Mucosa of stomach (tissue), 1 donor: ENCODE data around the gene TSG101.

Experiments used
- H3K27me3 ChIP-seq: one replicate; pipeline ENCODE4 v1.7.0; 2013; ENCODE audit warnings: mild to moderate bottlenecking, low read length; ENCODE audit not compliant: control insufficient read depth, insufficient read depth
- H3K36me3 ChIP-seq: one replicate; pipeline ENCODE4 v1.7.0; 2013; ENCODE audit warnings: low read length; ENCODE audit not compliant: control insufficient read depth, insufficient read depth
- H3K4me1 ChIP-seq: one replicate; pipeline ENCODE4 v1.7.0; 2013; ENCODE audit warnings: mild to moderate bottlenecking, low read length; ENCODE audit not compliant: control insufficient read depth, insufficient read depth
- H3K4me3 ChIP-seq: one replicate; pipeline ENCODE4 v1.7.0; 2013; ENCODE audit warnings: low read length
- H3K9ac ChIP-seq: one replicate; pipeline ENCODE4 v1.7.0; 2013; ENCODE audit warnings: mild to moderate bottlenecking, low read length, moderate library complexity
- H3K9me3 ChIP-seq: one replicate; pipeline ENCODE4 v1.7.0; 2013; ENCODE audit warnings: mild to moderate bottlenecking, low read length, moderate library complexity; ENCODE audit not compliant: control insufficient read depth
- donor health status: Pancreatic carcinoma.

Gene TSG101

GRCh38 chr11:18459634-18460033, 67.1 kb downstream of the TSG101 start:
- Histone ChIP-seq H3K9me3 (no peaks in the 10 kb centered on the region), H3K36me3 (no peaks in the 10 kb centered on the region), H3K27me3 (peaks cover 10% of the 10 kb centered on the region), H3K4me3 (no peak overlapping the region), H3K4me1 (no peaks in the 10 kb centered on the region), H3K9ac (no peak overlapping the region)

GRCh38 chr11:18457450-18457849, 69.3 kb downstream of the TSG101 start:
- no peaks in the 10 kb centered on the region for H3K36me3 ChIP-seq
- no peak overlapping the region for H3K4me3 ChIP-seq
- no peak overlapping the region for H3K9ac ChIP-seq
- no peaks in the 10 kb centered on the region for H3K4me1 ChIP-seq
- H3K9me3 ChIP-seq = no peaks in the 10 kb centered on the region
- H3K27me3 ChIP-seq = peaks cover 10% of the 10 kb centered on the region

- H3K27me3 ChIP-seq = peaks cover 10% of the 10 kb centered on the region
- H3K9me3 ChIP-seq = no peaks in the 10 kb centered on the region
- H3K36me3 ChIP-seq = no peaks in the 10 kb centered on the region
- no peaks in the 10 kb centered on the region for H3K4me1 ChIP-seq
- no peak within 1 kb of the TSS for H3K9ac ChIP-seq
- H3K4me3 ChIP-seq = no peak within 1 kb of the TSS
Measured at GRCh38 chr11:18455686-18456372, 70.9 kb downstream of the TSG101 start, which contains the start of gene LDHAL6A. LDHAL6A (plus strand) TSS chr11:18455856; CDS start chr11:18456681, 825 bp downstream.

GRCh38 chr11:18452927-18453326, 73.8 kb downstream of the TSG101 start:
- Histone ChIP-seq H3K27me3 (peaks cover 10% of the 10 kb centered on the region), H3K4me1 (no peaks in the 10 kb centered on the region), H3K4me3 (no peak overlapping the region), H3K36me3 (no peaks in the 10 kb centered on the region), H3K9me3 (no peaks in the 10 kb centered on the region), H3K9ac (no peak overlapping the region)

- H3K36me3 ChIP-seq = no peaks in the 10 kb centered on the region
Measured at GRCh38 chr11:18449251-18449650, 77.5 kb downstream of the TSG101 start.

GRCh38 chr11:18438691-18439090, 88.1 kb downstream of the TSG101 start:
- Histone ChIP-seq H3K36me3 (no peaks in the 10 kb centered on the region), H3K9ac (no peak overlapping the region), H3K9me3 (no peaks in the 10 kb centered on the region), H3K27me3 (no peaks in the 10 kb centered on the region), H3K4me3 (no peak overlapping the region), H3K4me1 (no peaks in the 10 kb centered on the region)

More at GRCh38 chr11:18449251-18449650, 77.5 kb downstream of the TSG101 start:
- Histone ChIP-seq H3K4me1 (no peaks in the 10 kb centered on the region), H3K4me3 (no peak overlapping the region), H3K9me3 (no peaks in the 10 kb centered on the region), H3K9ac (no peak overlapping the region), H3K27me3 (no peaks in the 10 kb centered on the region)
